H1 (cell line): ENCODE measurements around the gene MS4A8. TPM values are rescaled to one million over a fixed set of nuclear protein-coding genes. Genes with fewer than 3 reads are reported as not detected.

Experiments
- CTCF ChIA-PET: fragments of 300-600 bp; sonication (Branson Sonifier 250); formaldehyde crosslinking; loops from one replicate; lab custom pipeline; 2021; ENCODE audit not compliant: partially characterized antibody; lab: Charles Lee
- POLR2A ChIA-PET: fragments of 300-600 bp; sonication (Branson Sonifier 250); formaldehyde crosslinking; loops from one replicate; lab custom pipeline; 2021; ENCODE audit warnings: inconsistent platforms; ENCODE audit not compliant: partially characterized antibody; lab: Charles Lee
- DNase-seq, 2 experiments: peaks; one replicate each; pipeline versions ENCODE4 v3.0.0 to v3.0.0-alpha.2; 2010 to 2022; ENCODE audit warnings: low spot score in 2 of 2, low read depth in 1 of 2, mixed read lengths in 1 of 2
- FAIRE-seq: peaks from 2 replicates; lab custom pipeline; 2011; peaks lifted over from hg19 to GRCh38; lab: Jason Lieb, UNC
- H2AFZ ChIP-seq: 2 replicates; pipeline ENCODE4 v1.8.1; 2012; ENCODE audit warnings: low read length, inconsistent platforms
- H2AK5ac ChIP-seq: 2 replicates; pipeline ENCODE4 v1.6.1; 2013; ENCODE audit warnings: low read depth, low read length
- H2BK120ac ChIP-seq: replicated peaks from 2 replicates; pipeline ENCODE3; 2013; ENCODE audit warnings: low read depth, low read length, inconsistent platforms
- H2BK12ac ChIP-seq: 2 replicates; pipeline ENCODE4 v1.6.1; 2013; ENCODE audit warnings: low read depth, low read length
- H2BK15ac ChIP-seq: 2 replicates; pipeline ENCODE4 v1.6.1; 2013; ENCODE audit warnings: low read length
- H2BK20ac ChIP-seq: 2 replicates; pipeline ENCODE4 v1.6.1; 2013; ENCODE audit warnings: low read length
- H2BK5ac ChIP-seq: 2 replicates; pipeline ENCODE4 v1.6.1; 2013; ENCODE audit warnings: low read depth, low read length
- H3K14ac ChIP-seq: 2 replicates; pipeline ENCODE4 v1.6.1; 2013; ENCODE audit warnings: inconsistent platforms; ENCODE audit not compliant: insufficient read length
- H3K18ac ChIP-seq: 2 replicates; pipeline ENCODE4 v1.6.1; 2013; ENCODE audit warnings: low read length; ENCODE audit errors: extremely low read depth
- H3K23ac ChIP-seq: 2 replicates; pipeline ENCODE4 v1.6.1; 2013; ENCODE audit warnings: inconsistent platforms; ENCODE audit not compliant: insufficient read length
- H3K23me2 ChIP-seq: 2 replicates; pipeline ENCODE4 v1.6.1; 2013; ENCODE audit warnings: low read depth, low read length
- H3K27ac ChIP-seq: 2 replicates; pipeline ENCODE4 v1.6.1; 2011; ENCODE audit warnings: low read depth, low read length, inconsistent platforms
- H3K27me3 ChIP-seq, 4 experiments: replicated peaks in 1 of 4; 1 replicate in 1 of 4; 2 replicates in 3 of 4; pipeline versions ENCODE4 v1.6.1 to v1.8.1; 2011 to 2013; ENCODE audit warnings: low read length in 3 of 4, mild to moderate bottlenecking in 3 of 4, inconsistent platforms in 2 of 4, mixed read lengths in 2 of 4, moderate library complexity in 1 of 4; ENCODE audit not compliant: control insufficient read depth in 3 of 4, insufficient read depth in 3 of 4; ENCODE audit errors: extremely low read depth in 1 of 4
- H3K36me3 ChIP-seq, 4 experiments: 2 replicates each; pipeline versions ENCODE4 v1.6.1 to v1.8.1; 2011 to 2013; ENCODE audit warnings: mild to moderate bottlenecking in 4 of 4, low read length in 3 of 4, moderate library complexity in 2 of 4, control low read depth in 1 of 4, inconsistent platforms in 1 of 4; ENCODE audit not compliant: insufficient read depth in 4 of 4, control insufficient read depth in 2 of 4
- H3K4ac ChIP-seq: replicated peaks from 2 replicates; pipeline ENCODE3; 2013; ENCODE audit warnings: low read length, low read depth, mixed read lengths, inconsistent platforms; ENCODE audit not compliant: insufficient read length
- H3K4me1 ChIP-seq, 4 experiments: replicated peaks in 1 of 4; 1 replicate in 1 of 4; 2 replicates in 3 of 4; pipeline versions ENCODE4 v1.6.1 to v1.8.1; 2011 to 2013; ENCODE audit warnings: low read length in 3 of 4, inconsistent platforms in 2 of 4, mixed read lengths in 1 of 4; ENCODE audit not compliant: insufficient read depth in 4 of 4, control insufficient read depth in 3 of 4
- H3K4me2 ChIP-seq, 2 experiments: 2 replicates each; pipeline versions ENCODE4 v1.6.1 to v1.8.1; 2011 to 2013; ENCODE audit warnings: low read depth in 2 of 2, low read length in 2 of 2, control low read depth in 1 of 2, inconsistent platforms in 1 of 2, mild to moderate bottlenecking in 1 of 2; ENCODE audit not compliant: insufficient read depth in 1 of 2
- H3K4me3 ChIP-seq, 4 experiments: fragments of 200-600, 300-600 bp in 1 of 4; sonication (generic), shearing (Covaris generic), sonication (Bioruptor Twin) in 1 of 4; 2 replicates each; pipeline versions ENCODE4 v1.5.1 to v1.8.1; 2011 to 2016; ENCODE audit warnings: low read length in 4 of 4, low read depth in 3 of 4, control low read depth in 2 of 4, inconsistent platforms in 2 of 4, mild to moderate bottlenecking in 2 of 4, mixed read lengths in 1 of 4, moderate library complexity in 1 of 4; ENCODE audit not compliant: insufficient read depth in 2 of 4; ENCODE audit errors: extremely low read depth in 1 of 4
- H3K56ac ChIP-seq: replicated peaks from 2 replicates; pipeline ENCODE3; 2013; ENCODE audit warnings: low read depth, mild to moderate bottlenecking, mixed read lengths, low read length, inconsistent platforms; ENCODE audit not compliant: insufficient read length
- H3K79me1 ChIP-seq: 2 replicates; pipeline ENCODE4 v1.6.1; 2013; ENCODE audit warnings: low read depth, low read length, control low read depth
- H3K79me2 ChIP-seq, 2 experiments: 2 replicates each; pipeline versions ENCODE4 v1.6.1 to v1.8.1; 2012 to 2013; ENCODE audit warnings: low read length in 2 of 2, mild to moderate bottlenecking in 2 of 2, inconsistent platforms in 1 of 2; ENCODE audit not compliant: insufficient read depth in 2 of 2, control insufficient read depth in 1 of 2
- H3K9ac ChIP-seq, 4 experiments: replicated peaks in 1 of 4; 1 replicate in 1 of 4; 2 replicates in 3 of 4; pipeline versions ENCODE4 v1.6.1 to v1.8.1; 2011 to 2013; ENCODE audit warnings: low read depth in 3 of 4, low read length in 3 of 4, control low read depth in 2 of 4, mild to moderate bottlenecking in 2 of 4, moderate library complexity in 2 of 4, inconsistent platforms in 1 of 4; ENCODE audit errors: extremely low read depth in 1 of 4
- H3K9me3 ChIP-seq, 2 experiments: 2 replicates each; pipeline versions ENCODE4 v1.6.1 to v1.8.1; 2012 to 2013; ENCODE audit warnings: mild to moderate bottlenecking in 2 of 2, moderate library complexity in 2 of 2, control low read depth in 1 of 2, inconsistent platforms in 1 of 2, low read depth in 1 of 2, low read length in 1 of 2, mixed read lengths in 1 of 2; ENCODE audit not compliant: insufficient read depth in 2 of 2
- H4K20me1 ChIP-seq, 2 experiments: replicated peaks in 1 of 2; 2 replicates each; pipeline versions ENCODE3 to v1.8.1; 2011 to 2013; ENCODE audit warnings: inconsistent platforms in 2 of 2, low read length in 2 of 2, mild to moderate bottlenecking in 1 of 2; ENCODE audit not compliant: insufficient read depth in 2 of 2, control insufficient read depth in 1 of 2
- H4K5ac ChIP-seq: 2 replicates; pipeline ENCODE4 v1.6.1; 2013; ENCODE audit warnings: low read length, low read depth, mixed read lengths, inconsistent platforms; ENCODE audit not compliant: insufficient read length
- H4K8ac ChIP-seq: 2 replicates; pipeline ENCODE4 v1.8.0; 2013; ENCODE audit warnings: mild to moderate bottlenecking, moderate library complexity, low read length, inconsistent platforms; ENCODE audit not compliant: insufficient read depth; ENCODE audit errors: extremely low read depth
- H4K91ac ChIP-seq: replicated peaks from 2 replicates; pipeline ENCODE3; 2013; ENCODE audit warnings: low read length, mixed read lengths, inconsistent platforms; ENCODE audit not compliant: insufficient read length
- CBX5 ChIP-seq: fragments of 300-800, 300-1000 bp; sonication (generic); IDR thresholded peaks from 2 replicates; pipeline ENCODE4 v1.7.1; 2016; ENCODE audit warnings: antibody characterized with exemption, low read length, low read depth
- CREB1 ChIP-seq: IDR thresholded peaks from 2 replicates; pipeline ENCODE4 v1.6.1; 2012; ENCODE audit warnings: inconsistent platforms
- EGR1 ChIP-seq: IDR thresholded peaks from 2 replicates; pipeline ENCODE4 v1.6.1; 2011; ENCODE audit warnings: low read depth, low read length, borderline replicate concordance
- HDAC2 ChIP-seq, 2 experiments: fragments of 300-600 bp in 1 of 2; sonication (generic) in 1 of 2; IDR thresholded peaks; 2 replicates each; pipeline ENCODE4 v1.6.1; 2011 to 2012; ENCODE audit warnings: low read depth in 2 of 2, low read length in 2 of 2, mild to moderate bottlenecking in 2 of 2, moderate library complexity in 2 of 2, borderline replicate concordance in 1 of 2, inconsistent platforms in 1 of 2
- JUND ChIP-seq: IDR thresholded peaks from 2 replicates; pipeline ENCODE4 v1.6.1; 2011; ENCODE audit warnings: mild to moderate bottlenecking, improper control_type of control experiment, low read length
- POLR2A ChIP-seq, 2 experiments: IDR thresholded peaks; 1 replicate in 1 of 2; 2 replicates in 1 of 2; pipeline ENCODE4 v1.6.1; 2011; ENCODE audit warnings: low read depth in 2 of 2, low read length in 2 of 2, mild to moderate bottlenecking in 2 of 2; ENCODE audit errors: control extremely low read depth in 1 of 2
- RBBP5 ChIP-seq: IDR thresholded peaks from 2 replicates; pipeline ENCODE4 v1.7.1; 2012; ENCODE audit warnings: low read depth, mild to moderate bottlenecking, inconsistent platforms, low read length, moderate library complexity, borderline replicate concordance
- TAF1 ChIP-seq: IDR thresholded peaks from 2 replicates; pipeline ENCODE4 v1.6.1; 2011; ENCODE audit warnings: mild to moderate bottlenecking, low read depth, low read length
- WGBS, 2 experiments: shearing (Covaris generic) in 1 of 2; methylation state at CpG; one replicate each; pipeline versions ENCODE4 v1.1.6 to v1.1.7; 2013 to 2015; ENCODE audit warnings: low lambda C conversion rate in 2 of 2, mixed read lengths in 2 of 2, inconsistent platforms in 1 of 2, low coverage in 1 of 2, missing lambda C conversion rate in 1 of 2; ENCODE audit not compliant: insufficient replicate concordance in 2 of 2, insufficient coverage in 1 of 2, insufficient read length in 1 of 2; ENCODE audit errors: extremely low coverage in 1 of 2, missing lambda C conversion rate in 1 of 2; 5-methylcytosine and 5-hydroxymethylcytosine counted together
- polyA plus RNA-seq, 7 experiments: library from polyadenylated mRNA; depleted of rRNA in 3 of 7; stranded (reverse) in 5 of 7; unstranded in 2 of 7; fragments of >200 nt in 5 of 7; fragments of 200-250 nt in 2 of 7; gene quantifications; 1 replicate in 5 of 7; 2 replicates in 1 of 7; 4 replicates in 1 of 7; pipeline versions ENCODE4 v1.2.1 to v1.2.3, GENCODE V29; 2011 to 2013; ENCODE audit warnings: missing spikeins in 2 of 7, mixed read lengths in 2 of 7
- total RNA-seq: library from RNA; stranded (reverse); fragmentation: NEBNext Ultra II Directional; extraction: Animal tissue kit (Norgen Biotek cat#: 25700); gene quantifications from 2 replicates; pipeline ENCODE4 v1.2.1, GENCODE V29; 2021

The MS4A8 gene
- total and polyA plus RNA-seq, 2 of the 8 experiments (the other 6 are each of a cell fraction or from before 2014, with no cell fraction given), result not detected

DNA sequence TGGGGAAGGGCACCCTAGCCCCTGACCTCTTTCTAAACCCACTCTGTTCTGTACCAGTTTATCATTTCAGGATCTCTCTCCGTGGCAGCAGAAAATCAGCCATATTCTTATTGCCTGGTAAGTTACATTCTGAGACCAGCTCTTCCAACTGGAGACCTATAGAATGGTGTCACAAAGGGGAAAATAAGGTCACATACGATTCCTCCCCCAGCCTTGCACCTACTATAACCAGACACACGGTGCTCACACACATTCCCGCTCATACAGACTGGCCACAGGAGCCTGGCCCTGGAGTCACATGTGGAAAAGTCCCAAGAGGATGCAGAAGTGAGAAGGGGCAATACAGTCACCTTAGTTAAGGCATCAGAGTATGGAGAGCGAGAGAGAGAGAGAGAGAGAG lies 7.5 kb downstream of the MS4A8 start:
- Histone ChIP-seq H3K4me3 (no peak overlapping the region), H2AK5ac (no peak overlapping the region), H4K91ac (no peak overlapping the region), H3K36me3 (no peaks in the 10 kb centered on the region), H2BK12ac (no peak overlapping the region), H2BK15ac (no peak overlapping the region), H3K79me2 (no peaks in the 10 kb centered on the region), H3K79me1 (no peaks in the 10 kb centered on the region), H4K5ac (no peak overlapping the region), H2AFZ (no peak overlapping the region), H3K27me3 (no peaks in the 10 kb centered on the region), H3K4me2 (no peak overlapping the region), H3K4me1 (no peaks in the 10 kb centered on the region), H2BK20ac (no peak overlapping the region), H3K14ac (no peak overlapping the region), H3K4ac (no peak overlapping the region), H3K56ac (no peak overlapping the region), H3K23me2 (peaks cover 2% of the 10 kb centered on the region; the same call in 1 of the 2 replicates), H3K9ac (no peak overlapping the region), H2BK5ac (no peak overlapping the region), H3K9me3 (no peaks in the 10 kb centered on the region), H3K27ac (no peak overlapping the region), H3K23ac (no peak overlapping the region), H3K18ac (no peak overlapping the region), H2BK120ac (no peak overlapping the region), H4K8ac (no peak overlapping the region), H4K20me1 (no peaks in the 10 kb centered on the region)
- 96% methylated on average over 5 of the region's 5 CpGs; no CpG with 5 or more reads in 1 of the 2 experiments for WGBS, 2 experiments
- DNase-seq (no peak), FAIRE-seq (no peak)
- ChIA-PET POLR2A (no interaction called here), CTCF (interaction anchor here (0.6 to 4.5 kb wide), 15 partner anchors 13 to 1535 kb away, joined by 3 to 18 read pairs (median 5); partner anchors contain the start of genes DTX4 and MS4A15)
- TF ChIP-seq HDAC2 (IDR thresholded peaks at IDR 0.05; ENCODE audit: borderline replicate concordance in 1 of 2, low read depth in 2 of 2, low read length in 2 of 2), result no peak
- TF ChIP-seq RBBP5, result no peak
- TF ChIP-seq TAF1, result no peak
- no peak for TF ChIP-seq POLR2A (IDR thresholded peaks at IDR 0.05; ENCODE audit: control extremely low read depth in 1 of 2, low read depth in 2 of 2, low read length in 2 of 2)
- TF ChIP-seq CBX5, result no peak
- no peak for TF ChIP-seq EGR1
- TF ChIP-seq JUND, result no peak
- TF ChIP-seq CREB1, result no peak
